GM12878 (cell line): ENCODE data around the gene MS4A4E. TPM values are rescaled to one million over a fixed set of nuclear protein-coding genes. Genes with fewer than 3 reads are reported as not detected.

ENCODE experiments used
- BCL3 ChIP-seq: IDR thresholded peaks from 2 replicates; pipeline ENCODE4 v1.6.1; 2011; ENCODE audit warnings: borderline replicate concordance, low read depth, mild to moderate bottlenecking, moderate library complexity, low read length; ENCODE audit not compliant: insufficient read depth, poor library complexity, severe bottlenecking
- CHD1 ChIP-seq: IDR thresholded peaks from 2 replicates; pipeline ENCODE4 v1.6.1; 2012; ENCODE audit warnings: low read depth, low read length, improper control_type of control experiment
- CTCF ChIP-seq, 3 experiments: IDR thresholded peaks in 2 of 3; conservative IDR thresholded peaks in 1 of 3; 2 replicates each; pipeline ENCODE4 v1.5.1; 2011; ENCODE audit warnings: low read depth in 3 of 3, low read length in 3 of 3, mild to moderate bottlenecking in 3 of 3, control low read depth in 2 of 3, moderate library complexity in 2 of 3, inconsistent platforms in 1 of 3, mixed read lengths in 1 of 3; ENCODE audit not compliant: control insufficient read depth in 2 of 3, insufficient read depth in 1 of 3; ENCODE audit errors: extremely low read depth in 1 of 3
- DPF2 ChIP-seq: fragments of 450-650 bp; IDR thresholded peaks from 2 replicates; pipeline ENCODE4 v1.6.1; 2017; ENCODE audit warnings: mild to moderate bottlenecking
- E4F1 ChIP-seq: fragments of 450-650 bp; IDR thresholded peaks from 2 replicates; pipeline ENCODE4 v1.6.1; 2018; ENCODE audit warnings: borderline replicate concordance, mild to moderate bottlenecking; ENCODE audit not compliant: partially characterized antibody
- ESRRA ChIP-seq: IDR thresholded peaks from 2 replicates; pipeline ENCODE4 v1.6.1; 2012; ENCODE audit warnings: mild to moderate bottlenecking, low read length, improper control_type of control experiment
- GABPA ChIP-seq: IDR thresholded peaks from 2 replicates; pipeline ENCODE4 v1.6.1; 2014; ENCODE audit warnings: antibody characterized with exemption, low read depth, mild to moderate bottlenecking, inconsistent platforms
- IKZF1 ChIP-seq: fragments of 450-650 bp; conservative IDR thresholded peaks from 2 replicates; pipeline ENCODE4 v1.6.1; 2017; ENCODE audit warnings: antibody characterized with exemption, mild to moderate bottlenecking
- IKZF2 ChIP-seq, 2 experiments: fragments of 450-650 bp; IDR thresholded peaks; 2 replicates each; pipeline ENCODE4 v1.6.1; 2017; ENCODE audit warnings: mild to moderate bottlenecking in 2 of 2, moderate library complexity in 2 of 2
- KAT2A ChIP-seq: conservative IDR thresholded peaks from 2 replicates; pipeline ENCODE4 v1.6.1; 2011; ENCODE audit warnings: low read depth, low read length; ENCODE audit not compliant: control insufficient read depth
- NR2C2 ChIP-seq: IDR thresholded peaks from 2 replicates; pipeline ENCODE4 v1.6.1; 2011; ENCODE audit warnings: borderline replicate concordance, low read depth; ENCODE audit not compliant: control insufficient read depth, insufficient read length
- POU2F2 ChIP-seq: IDR thresholded peaks from 3 replicates; pipeline ENCODE4 v1.6.1; 2011; ENCODE audit warnings: low read depth, mild to moderate bottlenecking, low read length, borderline replicate concordance
- SKIL ChIP-seq: fragments of 450-650 bp; IDR thresholded peaks from 2 replicates; pipeline ENCODE4 v1.6.1; 2017; ENCODE audit warnings: mild to moderate bottlenecking, low read depth, inconsistent platforms; ENCODE audit not compliant: poor library complexity, severe bottlenecking
- ZBTB11 ChIP-seq: fragments of 450-650 bp; formaldehyde crosslinking; IDR thresholded peaks from 2 replicates; pipeline ENCODE4 v1.5.0; 2022; ENCODE audit warnings: mild to moderate bottlenecking, missing genetic modification characterization
- ZNF24 ChIP-seq: fragments of 450-650 bp; IDR thresholded peaks from 2 replicates; pipeline ENCODE4 v1.6.1; 2017; ENCODE audit warnings: antibody characterized with exemption, mild to moderate bottlenecking
- polyA plus RNA-seq, 11 experiments: library from polyadenylated mRNA; depleted of rRNA in 4 of 11; unstranded in 6 of 11; stranded (reverse) in 5 of 11; fragments of >200 nt; fragmentation: Nextera tagmentation in 4 of 11; fragmentation: Illumina TruSeq in 1 of 11; extraction: Ambion mirVana in 4 of 11; extraction: Trizol in 1 of 11; gene quantifications; 1 replicate in 1 of 11; 2 replicates in 10 of 11; pipeline versions ENCODE4 v1.2.1 to v1.2.3, GENCODE V29; 2011 to 2016; ENCODE audit warnings: inconsistent platforms in 2 of 11, missing spikeins in 2 of 11, low read depth in 1 of 11
- total RNA-seq, 4 experiments: library from RNA; depleted of rRNA in 3 of 4; stranded (reverse); fragments of >200 nt in 3 of 4; fragmentation: Illumina TruSeq in 1 of 4; extraction: Trizol in 1 of 4; gene quantifications; 2 replicates each; pipeline versions ENCODE4 v1.2.1 to v1.2.3, GENCODE V29; 2013 to 2021

The MS4A4E gene
- total and polyA plus RNA-seq, 10 of the 15 experiments (the other 5 are each of a cell fraction or from before 2014, with no cell fraction given) = 0.06 to 0.92 (median 0.45) TPM; not detected in 3

- no peak for TF ChIP-seq CTCF (IDR thresholded peaks at IDR 0.05 in 2 of 3, conservative IDR thresholded peaks at IDR 0.05 in 1 of 3; ENCODE audit: control insufficient read depth in 2 of 3, extremely low read depth in 1 of 3, insufficient read depth in 1 of 3, low read depth in 3 of 3, low read length in 3 of 3)
- TF ChIP-seq CHD1 = no peak
- TF ChIP-seq POU2F2 = no peak
- no peak for TF ChIP-seq ZBTB11
- TF ChIP-seq GABPA = no peak; the same call in 1 of the 2 replicates
- TF ChIP-seq NR2C2 = no peak
- peak; percentile 49 for TF ChIP-seq BCL3
- peak; percentile 31 to 41; a peak in 1 of 4 replicates for TF ChIP-seq IKZF2 (IDR thresholded peaks at IDR 0.05)
- TF ChIP-seq ESRRA = no peak
- TF ChIP-seq SKIL = peak; percentile 26
- TF ChIP-seq KAT2A = no peak
- TF ChIP-seq IKZF1 = peak; percentile 63
- TF ChIP-seq DPF2 = peak; percentile 77
- no peak for TF ChIP-seq ZNF24
- TF ChIP-seq E4F1 = no peak
Observed at GRCh38 chr11:60206616-60207015, 36.3 kb downstream of the MS4A4E start (continued).
